Measurements from ENCODE around the gene CXCR2. TPM values are rescaled to one million over a fixed set of nuclear protein-coding genes. Genes with fewer than 3 reads are reported as not detected.
A peak's percentile ranks its signal among the peaks of the same experiment; 100 is the strongest.

The CXCR2 gene
- total and polyA plus RNA-seq, 2 of the 8 experiments (the other 6 are each of a cell fraction or from before 2014, with no cell fraction given): 1.4 to 1.6 TPM

DNA sequence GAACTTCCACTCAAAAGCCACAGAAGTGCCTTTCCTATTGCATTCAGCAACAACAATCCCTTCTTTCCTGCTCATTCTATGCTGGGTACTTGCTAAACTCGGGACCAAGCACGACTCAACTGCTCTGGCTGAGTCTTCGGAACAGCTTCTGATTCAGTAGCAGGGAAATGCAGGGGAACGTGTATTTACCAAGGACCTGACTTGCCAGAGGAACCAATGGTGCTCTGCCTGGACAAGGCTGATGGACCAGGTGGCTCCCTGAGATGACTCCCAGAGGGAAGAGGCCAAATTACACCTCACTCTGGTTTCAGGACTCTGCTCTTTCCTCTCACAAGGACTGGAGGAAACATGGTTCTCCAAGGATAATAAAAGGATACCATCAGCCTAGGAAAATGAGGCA lies 12.2 kb downstream of the CXCR2 start:
- H3K9ac ChIP-seq (replicated peaks in 1 of 4; ENCODE audit: extremely low read depth in 1 of 4, low read depth in 3 of 4, low read length in 3 of 4): no peak overlapping the region
- CTCF ChIA-PET (ENCODE audit: partially characterized antibody): interaction anchor here (1.0 kb wide), 1 partner anchor 13 kb away, joined by 5 read pairs; no protein-coding TSS in a partner anchor
- no peak overlapping the region for H3K4me2 ChIP-seq (ENCODE audit: insufficient read depth in 1 of 2, low read depth in 2 of 2, low read length in 2 of 2)
- H2BK20ac ChIP-seq (ENCODE audit: low read length): no peak overlapping the region
- no peak overlapping the region for H3K56ac ChIP-seq (replicated peaks; ENCODE audit: insufficient read length, low read depth, low read length)
- H2AFZ ChIP-seq (ENCODE audit: low read length): 0 out of 2 replicates have a peak overlapping the region, but pooled peaks have one; percentile 9
- no peak overlapping the region for H3K18ac ChIP-seq (ENCODE audit: extremely low read depth, low read length)
- H4K20me1 ChIP-seq (replicated peaks in 1 of 2; ENCODE audit: control insufficient read depth in 1 of 2, insufficient read depth in 2 of 2, low read length in 2 of 2): no peaks in the 10 kb centered on the region
- H3K4me3 ChIP-seq (ENCODE audit: extremely low read depth in 1 of 4, insufficient read depth in 2 of 4, low read depth in 3 of 4, low read length in 4 of 4): no peak overlapping the region
- TF ChIP-seq BCL11A (IDR thresholded peaks at IDR 0.05; ENCODE audit: low read depth in 2 of 2, low read length in 2 of 2): no peak
- no peak for TF ChIP-seq TCF12 (IDR thresholded peaks at IDR 0.05; ENCODE audit: low read depth, low read length)
- TF ChIP-seq, protein P1, sequence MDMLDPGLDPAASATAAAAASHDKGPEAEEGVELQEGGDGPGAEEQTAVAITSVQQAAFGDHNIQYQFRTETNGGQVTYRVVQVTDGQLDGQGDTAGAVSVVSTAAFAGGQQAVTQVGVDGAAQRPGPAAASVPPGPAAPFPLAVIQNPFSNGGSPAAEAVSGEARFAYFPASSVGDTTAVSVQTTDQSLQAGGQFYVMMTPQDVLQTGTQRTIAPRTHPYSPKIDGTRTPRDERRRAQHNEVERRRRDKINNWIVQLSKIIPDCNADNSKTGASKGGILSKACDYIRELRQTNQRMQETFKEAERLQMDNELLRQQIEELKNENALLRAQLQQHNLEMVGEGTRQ (IDR thresholded peaks at IDR 0.05; ENCODE audit: low read length): no peak
- TF ChIP-seq SUZ12 (IDR thresholded peaks at IDR 0.05; ENCODE audit: low read length): no peak
- TF ChIP-seq RXRA (IDR thresholded peaks at IDR 0.05; ENCODE audit: insufficient read depth, low read depth, low read length): no peak
- TF ChIP-seq CTBP2 (IDR thresholded peaks at IDR 0.05; ENCODE audit: borderline replicate concordance, insufficient read depth, insufficient read length, low read length): no peak
- H3K14ac ChIP-seq (ENCODE audit: insufficient read length): no peak overlapping the region
- no peaks in the 10 kb centered on the region for H3K9me3 ChIP-seq (ENCODE audit: insufficient read depth in 2 of 2, low read depth in 1 of 2, low read length in 1 of 2)
- POLR2A ChIA-PET (ENCODE audit: partially characterized antibody): no interaction called here
- FAIRE-seq (no peak), DNase-seq (ENCODE audit: low read depth in 1 of 2, low spot score in 2 of 2) (no peak)
- H2BK15ac ChIP-seq (ENCODE audit: low read length): no peak overlapping the region
- no peak overlapping the region for H2BK5ac ChIP-seq (ENCODE audit: low read depth, low read length)
- H4K5ac ChIP-seq (ENCODE audit: insufficient read length, low read depth, low read length): no peak overlapping the region
- no peak overlapping the region for H3K4ac ChIP-seq (replicated peaks; ENCODE audit: insufficient read length, low read depth, low read length)
- no peak overlapping the region for H3K27ac ChIP-seq (ENCODE audit: low read depth, low read length)
- WGBS, 2 experiments (ENCODE audit: extremely low coverage in 1 of 2, insufficient coverage in 1 of 2, insufficient read length in 1 of 2, insufficient replicate concordance in 2 of 2, low coverage in 1 of 2, low lambda C conversion rate in 2 of 2, missing lambda C conversion rate in 1 of 2): 90% methylated on average over 4 of the region's 4 CpGs; no CpG with 5 or more reads in 1 of the 2 experiments
- no peak overlapping the region for H2AK5ac ChIP-seq (ENCODE audit: low read depth, low read length)
- H3K23me2 ChIP-seq (ENCODE audit: low read depth, low read length): no peaks in the 10 kb centered on the region
- H3K79me2 ChIP-seq (ENCODE audit: control insufficient read depth in 1 of 2, insufficient read depth in 2 of 2, low read length in 2 of 2): no peaks in the 10 kb centered on the region
- no peaks in the 10 kb centered on the region for H3K79me1 ChIP-seq (ENCODE audit: low read depth, low read length)
- no peak overlapping the region for H4K91ac ChIP-seq (replicated peaks; ENCODE audit: insufficient read length, low read length)
- H3K23ac ChIP-seq (ENCODE audit: insufficient read length): no peak overlapping the region
- no peak overlapping the region for H2BK120ac ChIP-seq (replicated peaks; ENCODE audit: low read depth, low read length)
- H2BK12ac ChIP-seq (ENCODE audit: low read depth, low read length): no peak overlapping the region
- H3K27me3 ChIP-seq (replicated peaks in 1 of 4; ENCODE audit: control insufficient read depth in 3 of 4, extremely low read depth in 1 of 4, insufficient read depth in 3 of 4, low read length in 3 of 4): no peaks in the 10 kb centered on the region; a peak in 2 of 7 replicates
- no peak overlapping the region for H4K8ac ChIP-seq (ENCODE audit: extremely low read depth, insufficient read depth, low read length)
- no peaks in the 10 kb centered on the region for H3K4me1 ChIP-seq (replicated peaks in 1 of 4; ENCODE audit: control insufficient read depth in 3 of 4, insufficient read depth in 4 of 4, low read length in 3 of 4)
- no peaks in the 10 kb centered on the region for H3K36me3 ChIP-seq (ENCODE audit: control insufficient read depth in 2 of 4, insufficient read depth in 4 of 4, low read length in 3 of 4)
